Measurements from ENCODE around the gene RGP1.

The RGP1 gene

GRCh38 chr9:35737143-35737542, 11.9 kb upstream of the RGP1 start:
- Histone ChIP-seq H3K36me3 (ENCODE audit: control insufficient read depth, low read length) (peaks cover 65% of the 10 kb centered on the region), H3F3A (ENCODE audit: control insufficient read depth, insufficient read depth) (peaks cover 9% of the 10 kb centered on the region), H3K27me3 (ENCODE audit: control insufficient read depth, low read length) (no peaks in the 10 kb centered on the region), H3K4me2 (ENCODE audit: low read length) (no peak overlapping the region), H3K4me1 (ENCODE audit: control insufficient read depth, low read length) (peaks cover 20% of the 10 kb centered on the region), H4K20me1 (ENCODE audit: control insufficient read depth, insufficient read depth, low read depth, low read length) (peaks cover 5% of the 10 kb centered on the region; the same call in 1 of the 2 replicates), H3K27ac (ENCODE audit: low read depth, low read length) (no peak overlapping the region), H3K9me3 (ENCODE audit: control insufficient read depth, insufficient read depth, low read length) (no peaks in the 10 kb centered on the region), H3K9me2 (replicated peaks; ENCODE audit: control insufficient read depth, low read length) (no peaks in the 10 kb centered on the region), H3K79me2 (ENCODE audit: control insufficient read depth, low read length) (peaks cover 12% of the 10 kb centered on the region), H3K4me3 (ENCODE audit: low read length) (no peak overlapping the region)
- no peak for TF ChIP-seq EZH2phosphoT487 (IDR thresholded peaks at IDR 0.05; ENCODE audit: borderline replicate concordance, low read length)
- no peak for TF ChIP-seq CTCF (IDR thresholded peaks at IDR 0.05; ENCODE audit: low read depth, low read length, poor library complexity, severe bottlenecking)

- H3K36me3 ChIP-seq (ENCODE audit: control insufficient read depth, low read length), result peaks cover 75% of the 10 kb centered on the region
- no peak overlapping the region for H3K27ac ChIP-seq (ENCODE audit: low read depth, low read length)
These were observed 10.9 kb upstream of the RGP1 start for GRCh38 chr9:35738186-35738585.

DNA sequence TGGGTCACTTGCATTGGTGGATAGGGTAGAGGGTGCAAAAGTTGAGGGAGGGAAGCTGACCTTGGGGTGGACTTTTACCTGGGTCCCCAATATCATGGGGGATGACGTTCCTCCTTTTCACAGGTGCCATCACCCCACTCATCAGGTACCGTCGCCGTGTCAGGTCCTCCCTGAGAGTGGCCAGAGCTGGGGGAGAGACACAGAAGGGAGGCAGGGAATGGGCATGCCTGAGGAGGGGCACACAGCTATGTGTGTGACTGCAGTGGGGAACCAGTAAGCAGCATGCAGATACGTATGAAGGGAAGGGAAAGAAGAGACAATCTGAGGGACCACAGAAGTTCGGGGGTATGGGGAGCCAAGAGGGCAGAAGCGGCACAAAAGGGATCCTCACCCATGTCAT, 10.2 kb upstream of the RGP1 start:
- H3K27me3 ChIP-seq (ENCODE audit: control insufficient read depth, low read length), result no peaks in the 10 kb centered on the region
- H3K27ac ChIP-seq (ENCODE audit: low read depth, low read length), result no peak overlapping the region
- no peak overlapping the region for H3K4me2 ChIP-seq (ENCODE audit: low read length)

More at GRCh38 chr9:35738186-35738585, 10.9 kb upstream of the RGP1 start:
- H3K4me3 ChIP-seq (ENCODE audit: low read length), result no peak overlapping the region
- no peak for TF ChIP-seq EZH2phosphoT487 (IDR thresholded peaks at IDR 0.05; ENCODE audit: borderline replicate concordance, low read length)
- no peak for TF ChIP-seq CTCF (IDR thresholded peaks at IDR 0.05; ENCODE audit: low read depth, low read length, poor library complexity, severe bottlenecking)
- H4K20me1 ChIP-seq (ENCODE audit: control insufficient read depth, insufficient read depth, low read depth, low read length), result peaks cover 5% of the 10 kb centered on the region; the same call in 1 of the 2 replicates
- H3K27me3 ChIP-seq (ENCODE audit: control insufficient read depth, low read length), result no peaks in the 10 kb centered on the region
- no peaks in the 10 kb centered on the region for H3K9me2 ChIP-seq (replicated peaks; ENCODE audit: control insufficient read depth, low read length)
- H3K79me2 ChIP-seq (ENCODE audit: control insufficient read depth, low read length), result peaks cover 6% of the 10 kb centered on the region
- H3K4me1 ChIP-seq (ENCODE audit: control insufficient read depth, low read length), result peaks cover 17% of the 10 kb centered on the region
- H3K9me3 ChIP-seq (ENCODE audit: control insufficient read depth, insufficient read depth, low read length), result no peaks in the 10 kb centered on the region
- H3K4me2 ChIP-seq (ENCODE audit: low read length), result no peak overlapping the region
- H3F3A ChIP-seq (ENCODE audit: control insufficient read depth, insufficient read depth), result peaks cover 6% of the 10 kb centered on the region

More for the DNA sequence above, 10.2 kb upstream of the RGP1 start:
- Histone ChIP-seq H3K79me2 (ENCODE audit: control insufficient read depth, low read length) (no peaks in the 10 kb centered on the region; the same call in 1 of the 2 replicates), H3K4me1 (ENCODE audit: control insufficient read depth, low read length) (peaks cover 10% of the 10 kb centered on the region), H3K4me3 (ENCODE audit: low read length) (no peak overlapping the region), H3K9me3 (ENCODE audit: control insufficient read depth, insufficient read depth, low read length) (no peaks in the 10 kb centered on the region), H3K9me2 (replicated peaks; ENCODE audit: control insufficient read depth, low read length) (no peaks in the 10 kb centered on the region), H3K36me3 (ENCODE audit: control insufficient read depth, low read length) (peaks cover 83% of the 10 kb centered on the region), H3F3A (ENCODE audit: control insufficient read depth, insufficient read depth) (no peaks in the 10 kb centered on the region), H4K20me1 (ENCODE audit: control insufficient read depth, insufficient read depth, low read depth, low read length) (peaks cover 5% of the 10 kb centered on the region; the same call in 1 of the 2 replicates)
- TF ChIP-seq CTCF (IDR thresholded peaks at IDR 0.05; ENCODE audit: low read depth, low read length, poor library complexity, severe bottlenecking) (no peak), EZH2phosphoT487 (IDR thresholded peaks at IDR 0.05; ENCODE audit: borderline replicate concordance, low read length) (no peak)

Measured in DOHH2 (cell line).